Activated gamma-delta T cell treated with anti-CD3 and anti-CD28 coated beads, Interleukin-2, amount 50 U/mL, for 16 hours (primary cell): ENCODE results near the gene MIF.
"Not testable (repeated sequence)": the region's sequence is repeated elsewhere in the genome, so short reads cannot be mapped to it uniquely, and the experiment has no call there.

ENCODE experiments used
- DNase-seq: peaks from one replicate; pipeline ENCODE4 v3.0.0-alpha.2; 2020; ENCODE audit warnings: low read depth

The MIF gene

DNA sequence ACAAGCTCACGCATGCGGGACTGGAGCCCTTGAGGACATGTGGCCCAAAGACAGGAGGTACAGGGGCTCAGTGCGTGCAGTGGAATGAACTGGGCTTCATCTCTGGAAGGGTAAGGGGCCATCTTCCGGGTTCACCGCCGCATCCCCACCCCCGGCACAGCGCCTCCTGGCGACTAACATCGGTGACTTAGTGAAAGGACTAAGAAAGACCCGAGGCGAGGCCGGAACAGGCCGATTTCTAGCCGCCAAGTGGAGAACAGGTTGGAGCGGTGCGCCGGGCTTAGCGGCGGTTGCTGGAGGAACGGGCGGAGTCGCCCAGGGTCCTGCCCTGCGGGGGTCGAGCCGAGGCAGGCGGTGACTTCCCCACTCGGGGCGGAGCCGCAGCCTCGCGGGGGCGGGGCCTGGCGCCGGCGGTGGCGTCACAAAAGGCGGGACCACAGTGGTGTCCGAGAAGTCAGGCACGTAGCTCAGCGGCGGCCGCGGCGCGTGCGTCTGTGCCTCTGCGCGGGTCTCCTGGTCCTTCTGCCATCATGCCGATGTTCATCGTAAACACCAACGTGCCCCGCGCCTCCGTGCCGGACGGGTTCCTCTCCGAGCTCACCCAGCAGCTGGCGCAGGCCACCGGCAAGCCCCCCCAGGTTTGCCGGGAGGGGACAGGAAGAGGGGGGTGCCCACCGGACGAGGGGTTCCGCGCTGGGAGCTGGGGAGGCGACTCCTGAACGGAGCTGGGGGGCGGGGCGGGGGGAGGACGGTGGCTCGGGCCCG is at the start of gene MIF:
Gene MIF, plus strand, starts transcription at position 439 of the 765 bp plus-strand sequence. Its CDS starts 92 bp downstream, at position 531.
- DNase-seq: peak; percentile 93

DNA sequence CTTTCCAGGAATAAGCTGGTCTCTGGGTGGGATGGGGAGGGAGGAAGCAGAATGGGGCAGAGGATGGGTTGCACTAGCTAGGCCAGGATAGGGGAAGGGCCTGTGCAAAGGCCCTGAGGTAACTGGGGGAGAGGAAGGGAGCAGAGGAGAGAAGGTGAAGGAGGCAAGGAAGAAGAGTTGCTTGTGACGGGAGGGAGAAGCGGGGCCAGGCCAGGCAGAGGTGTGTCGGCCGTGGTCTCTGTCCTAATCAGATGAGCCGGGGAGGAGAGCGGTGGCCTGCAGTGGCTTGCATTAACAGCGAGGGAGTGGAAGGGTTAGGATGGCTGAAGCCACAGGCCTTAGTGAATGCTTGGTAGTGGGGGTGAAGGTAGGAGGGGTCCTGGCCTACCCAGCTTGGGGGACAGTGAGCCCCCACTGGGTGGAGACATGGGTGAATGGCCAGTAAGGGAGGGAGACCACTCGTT is 49.4 kb upstream of the MIF start:
- DNase-seq: no peak

DNA sequence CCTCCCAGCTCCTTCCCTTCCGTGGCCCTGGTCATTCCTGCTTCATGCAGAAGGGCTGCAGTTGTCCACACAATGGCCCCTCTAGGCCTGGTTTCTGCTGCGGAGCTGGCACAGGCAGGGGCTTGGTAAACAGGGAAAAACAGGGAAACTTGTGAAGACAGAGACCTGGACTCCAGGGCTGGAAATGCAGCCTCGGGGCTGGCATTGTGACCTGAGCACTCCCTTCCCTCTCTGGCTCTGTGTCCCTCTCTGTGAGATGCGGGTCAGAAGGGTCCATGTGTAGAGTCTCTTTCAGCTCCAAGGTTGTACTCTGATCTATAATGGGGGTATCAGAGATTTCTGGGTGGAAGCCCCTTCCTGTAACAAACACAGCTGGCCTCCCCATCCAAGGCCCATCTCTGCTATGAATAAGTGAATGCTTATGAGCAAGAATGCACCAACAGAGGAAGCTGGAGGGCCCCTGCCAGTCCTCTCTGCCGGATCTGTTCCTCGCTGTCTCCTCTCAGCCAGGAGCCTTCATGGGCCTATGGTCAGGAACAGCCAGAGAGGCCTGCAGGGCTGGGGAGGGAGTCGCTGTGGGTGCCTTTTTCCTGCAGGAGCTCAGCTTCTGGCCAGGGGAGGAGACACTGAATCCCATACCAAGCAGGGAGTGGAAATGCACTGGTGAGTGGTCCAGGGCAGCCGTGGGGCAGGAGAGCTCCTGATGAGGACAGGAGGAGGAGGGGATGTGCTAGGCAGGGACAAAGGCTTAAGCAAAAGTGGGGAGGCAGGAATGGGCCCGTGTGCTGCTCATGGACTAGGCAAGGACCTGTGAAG is 48.7 kb upstream of the MIF start:
- no peak for DNase-seq

- no peak for DNase-seq
Observed at GRCh38 chr22:23846081-23846469, 48.1 kb upstream of the MIF start.

DNA sequence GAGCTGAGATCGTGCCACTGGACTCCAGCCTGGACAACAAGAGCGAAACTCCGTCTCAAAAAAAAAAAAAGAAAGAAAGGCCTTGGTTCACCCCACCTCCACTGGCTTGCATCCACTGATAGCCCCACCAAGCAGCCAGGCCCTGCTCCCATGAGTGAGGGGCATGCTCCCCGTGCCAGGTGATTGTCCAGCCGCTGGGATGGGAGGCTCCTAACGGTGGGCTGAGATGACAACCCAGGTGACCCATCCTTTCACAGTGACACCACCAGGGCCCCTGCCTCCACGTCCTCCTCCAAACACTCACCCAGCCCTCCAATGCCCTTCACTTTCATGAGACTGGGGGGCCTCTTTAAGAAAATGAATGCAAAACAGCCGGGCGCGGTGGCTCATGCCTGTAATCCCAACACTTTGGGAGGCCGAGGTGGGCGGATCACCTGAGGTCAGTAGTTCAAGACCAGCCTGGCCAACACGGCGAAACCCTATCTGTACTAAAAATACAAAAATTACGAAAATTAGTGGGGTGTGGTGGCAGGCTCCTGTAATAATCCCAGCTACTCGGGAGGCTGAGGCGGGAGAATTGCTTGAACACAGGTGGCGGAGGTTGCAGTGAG is 46.8 kb upstream of the MIF start:
- no peak for DNase-seq

- no peak for DNase-seq
Observed at GRCh38 chr22:23847991-23848864, 46.0 kb upstream of the MIF start.

GRCh38 chr22:23849009-23850006 is 44.9 kb upstream of the MIF start:
- peak; percentile 78 for DNase-seq

DNA sequence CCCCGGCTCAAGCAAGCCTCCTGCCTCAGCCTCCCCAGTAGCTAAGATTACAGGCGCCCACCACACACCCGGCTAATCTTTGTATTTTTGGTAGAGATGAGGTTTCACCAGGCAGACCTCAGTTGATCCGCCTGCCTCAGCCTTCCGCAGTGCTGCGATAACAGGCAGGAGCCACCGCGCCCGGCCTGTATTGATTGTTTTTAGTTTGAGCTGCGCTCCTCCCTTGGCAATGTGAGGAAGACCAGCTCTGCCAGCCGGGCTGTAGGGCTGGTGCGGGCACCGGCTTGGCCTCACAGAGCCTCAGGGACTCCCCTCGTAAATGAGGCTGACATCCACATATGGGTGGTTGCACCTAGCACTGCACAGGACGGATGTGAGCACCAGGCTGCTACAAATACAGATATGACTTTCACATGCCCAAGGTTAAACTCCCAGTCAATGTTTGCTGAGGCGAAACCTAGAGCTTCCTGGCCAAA is 44.0 kb upstream of the MIF start:
- DNase-seq: no peak

DNA sequence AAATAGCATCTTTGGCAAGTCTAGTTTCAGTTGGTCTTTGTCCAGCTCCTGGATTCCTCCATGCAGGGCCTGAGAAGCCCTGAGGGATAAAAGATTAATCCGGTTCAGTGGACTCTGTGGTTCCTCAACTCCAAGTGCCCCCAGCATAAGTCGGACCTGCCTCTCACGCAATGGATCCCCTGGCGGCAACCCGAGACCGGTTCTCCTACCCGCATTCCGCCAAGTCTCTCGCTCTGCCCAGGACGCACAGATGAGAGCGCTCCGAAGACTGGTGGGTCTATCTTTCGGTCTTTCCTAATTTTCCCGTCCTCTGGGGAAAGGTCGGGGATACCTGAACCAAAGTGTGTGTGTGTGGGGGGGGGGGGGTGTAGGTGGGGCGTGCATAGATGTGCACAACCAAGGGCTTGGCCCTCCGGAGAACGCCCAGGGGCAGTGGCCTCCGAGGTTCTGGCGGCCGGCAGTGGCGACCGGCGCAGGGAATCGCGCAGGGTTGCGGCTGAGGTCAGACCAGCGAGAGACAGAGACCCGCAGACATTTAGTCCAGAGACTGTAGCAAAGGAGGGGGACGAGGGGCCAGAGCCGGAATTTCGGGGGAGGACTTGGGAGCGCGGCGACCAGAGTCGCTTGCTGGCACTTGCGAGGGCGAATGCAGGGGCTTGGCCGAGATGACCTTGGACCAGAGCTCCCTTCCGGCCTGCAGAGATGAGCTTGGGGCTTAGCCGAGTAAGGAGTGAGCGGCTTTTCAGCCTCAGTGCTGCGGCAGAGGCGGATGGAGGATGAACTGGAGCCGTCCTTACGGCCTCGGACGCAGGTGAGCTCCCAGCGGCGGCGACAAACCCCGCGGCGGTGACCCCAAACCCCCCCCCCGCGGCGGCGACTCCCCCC is 37.2 kb upstream of the MIF start:
- no peak for DNase-seq

DNA sequence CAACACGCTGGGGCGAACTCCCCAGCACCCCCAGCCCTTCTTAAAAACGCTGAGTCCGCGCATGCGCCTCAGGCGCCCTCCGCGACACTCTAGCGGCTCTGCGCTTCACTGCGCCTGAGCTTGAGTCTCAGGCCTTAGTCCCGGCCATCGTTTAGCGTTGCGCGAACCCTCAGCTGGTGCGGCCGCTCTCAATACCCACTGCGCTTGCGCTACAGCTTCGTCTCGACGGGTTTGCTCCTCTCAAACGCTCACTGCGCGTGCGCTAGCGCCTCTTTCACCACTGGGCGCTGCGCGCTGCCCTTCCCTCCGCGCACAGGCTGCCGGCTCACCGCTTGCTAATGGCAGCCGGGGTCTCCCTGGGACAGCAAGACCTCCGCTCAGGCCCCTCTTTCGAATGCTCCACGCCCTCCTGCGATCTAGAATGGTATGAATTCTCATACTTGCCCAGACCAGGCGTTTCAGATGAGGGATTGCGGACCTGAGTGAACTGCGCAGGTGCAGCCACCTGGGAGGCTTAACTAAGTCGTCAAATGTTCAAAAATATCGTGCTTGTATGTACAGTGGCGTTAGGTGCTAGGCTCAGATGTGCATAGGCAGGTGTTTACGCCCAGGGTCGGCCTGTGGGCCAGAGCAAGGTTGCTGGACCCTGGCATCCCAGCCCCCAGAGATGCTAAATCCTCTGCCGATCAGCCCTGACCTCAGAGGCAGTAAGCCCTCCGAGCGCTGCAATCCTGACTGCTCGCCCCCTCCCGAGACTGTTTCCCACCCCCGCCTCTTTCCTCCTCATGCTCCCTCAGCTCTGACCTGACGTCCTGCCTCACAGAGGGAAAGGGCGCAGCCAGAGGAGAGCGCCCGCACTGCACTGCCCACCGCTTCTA is 36.3 kb upstream of the MIF start, which contains the start of gene SLC2A11:
Gene SLC2A11, plus strand, starts transcription at position 270 of the 878 bp plus-strand sequence. Its CDS starts 125 bp downstream, at position 395.
- DNase-seq: peak; percentile 88

DNA sequence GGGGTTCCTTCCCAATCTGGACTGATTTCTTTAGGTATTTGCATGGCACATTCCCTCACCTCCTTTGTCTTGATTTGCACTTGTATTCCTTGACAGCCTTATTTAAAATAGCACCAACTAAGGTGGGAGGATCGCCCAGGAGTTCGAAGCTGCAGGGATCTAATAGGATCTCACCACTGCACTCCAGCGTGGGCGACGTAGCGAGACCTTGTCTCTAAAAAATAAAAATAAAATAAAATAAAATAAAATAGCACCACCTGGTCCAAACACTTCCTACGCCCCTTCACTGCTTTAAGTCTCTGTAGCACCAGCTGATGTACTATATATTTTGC is 35.7 kb upstream of the MIF start:
- no peak for DNase-seq

- DNase-seq: no peak
Observed at GRCh38 chr22:23859201-23859600, 35.0 kb upstream of the MIF start.

GRCh38 chr22:23860187-23860586 is 34.0 kb upstream of the MIF start:
- DNase-seq: not testable (repeated sequence)

- DNase-seq: no peak
Observed at GRCh38 chr22:23862103-23862502, 32.1 kb upstream of the MIF start.

GRCh38 chr22:23864499-23865154 is 29.6 kb upstream of the MIF start:
- DNase-seq: not testable (repeated sequence)

- DNase-seq: no peak
Observed at GRCh38 chr22:23868580-23868979, 25.6 kb upstream of the MIF start.

DNA sequence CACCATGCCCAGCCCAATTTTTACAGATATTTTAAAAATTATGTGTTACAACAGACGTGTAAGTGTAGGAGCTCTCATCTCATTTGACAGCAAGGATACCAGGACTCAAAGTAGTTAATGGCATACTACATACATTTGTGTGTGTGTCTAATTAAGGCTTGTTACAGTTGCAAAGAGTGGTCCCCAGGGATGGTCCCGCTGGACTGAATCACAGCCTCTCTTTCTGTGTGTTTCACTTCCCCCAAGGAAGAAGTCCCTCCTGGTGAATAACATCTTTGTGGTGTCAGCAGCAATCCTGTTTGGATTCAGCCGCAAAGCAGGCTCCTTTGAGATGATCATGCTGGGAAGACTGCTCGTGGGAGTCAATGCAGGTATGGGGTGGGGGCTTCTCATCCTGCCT is 19.3 kb upstream of the MIF start:
- no peak for DNase-seq

GRCh38 chr22:23875801-23876200 is 18.4 kb upstream of the MIF start:
- DNase-seq: no peak
